ENCODE results near the gene KRTAP4-5.

- no peak for TF ChIP-seq CTCF (IDR thresholded peaks at IDR 0.05; ENCODE audit: insufficient read depth, low read length)
- TF ChIP-seq POLR2AphosphoS5 (IDR thresholded peaks at IDR 0.05; ENCODE audit: low read depth) = no peak
- no peak for TF ChIP-seq SPI1 (IDR thresholded peaks at IDR 0.05; ENCODE audit: borderline replicate concordance, low read depth)
- no peak for TF ChIP-seq GABPA (IDR thresholded peaks at IDR 0.05; ENCODE audit: low read depth)
These were observed 22.3 kb downstream of the KRTAP4-5 start for GRCh38 chr17:41127371-41127770.
